HCT116 (cell line): ENCODE measurements around the gene SCGB3A2.

Source experiments
- ATF3 ChIP-seq: IDR thresholded peaks from 2 replicates; pipeline ENCODE4 v1.6.1; 2012
- CBX3 ChIP-seq: IDR thresholded peaks from 2 replicates; pipeline ENCODE4 v1.6.1; 2012; ENCODE audit warnings: low read depth
- CTCF ChIP-seq, 3 experiments: fragments of 200-600 bp in 1 of 3; sonication (generic) in 1 of 3; IDR thresholded peaks in 2 of 3; conservative IDR thresholded peaks in 1 of 3; 2 replicates each; pipeline ENCODE4 v1.5.1; 2012 to 2017; ENCODE audit warnings: low read depth in 2 of 3, low read length in 2 of 3, antibody characterized with exemption in 1 of 3, borderline replicate concordance in 1 of 3, control low read depth in 1 of 3, mild to moderate bottlenecking in 1 of 3, mixed read lengths in 1 of 3, mixed run types in 1 of 3, moderate library complexity in 1 of 3; ENCODE audit not compliant: insufficient read depth in 1 of 3
- FOSL1 ChIP-seq: IDR thresholded peaks from 2 replicates; pipeline ENCODE4 v1.6.1; 2012; ENCODE audit warnings: low read depth
- JUND ChIP-seq: IDR thresholded peaks from 2 replicates; pipeline ENCODE4 v1.6.1; 2012
- POLR2A ChIP-seq: IDR thresholded peaks from 2 replicates; pipeline ENCODE4 v1.7.0; 2011; ENCODE audit warnings: borderline replicate concordance; ENCODE audit not compliant: insufficient read depth, insufficient read length; ENCODE audit errors: extremely low read depth
- POLR2AphosphoS5 ChIP-seq: IDR thresholded peaks from 2 replicates; pipeline ENCODE4 v1.6.1; 2011; ENCODE audit warnings: mild to moderate bottlenecking, low read depth, low read length, moderate library complexity
- RAD21 ChIP-seq: IDR thresholded peaks from 2 replicates; pipeline ENCODE4 v1.6.1; 2012; ENCODE audit warnings: low read depth, mild to moderate bottlenecking
- REST ChIP-seq: IDR thresholded peaks from 2 replicates; pipeline ENCODE4 v1.6.1; 2012; ENCODE audit warnings: low read depth
- SP1 ChIP-seq: IDR thresholded peaks from 2 replicates; pipeline ENCODE4 v1.6.1; 2012; ENCODE audit warnings: low read depth

GRCh38 chr5:147912011-147912410, 33.5 kb downstream of the SCGB3A2 start:
- TF ChIP-seq POLR2AphosphoS5: no peak
- TF ChIP-seq REST: no peak
- TF ChIP-seq CBX3: no peak
- no peak for TF ChIP-seq JUND
- no peak for TF ChIP-seq ATF3
- no peak for TF ChIP-seq CTCF (IDR thresholded peaks at IDR 0.05 in 2 of 3, conservative IDR thresholded peaks at IDR 0.05 in 1 of 3; ENCODE audit: borderline replicate concordance in 1 of 3, insufficient read depth in 1 of 3, low read depth in 2 of 3, low read length in 2 of 3)
- TF ChIP-seq FOSL1: no peak
- no peak for TF ChIP-seq POLR2A
- no peak for TF ChIP-seq RAD21
- no peak for TF ChIP-seq SP1
